Mammary epithelial cell (primary cell): Measurements from ENCODE around the gene PLOD3.

Experiments
- EZH2 ChIP-seq: IDR thresholded peaks from 2 replicates; pipeline ENCODE4 v1.6.1; 2012; ENCODE audit warnings: low read length, inconsistent platforms, borderline replicate concordance
- TF ChIP-seq, protein P1 (sequence below), 2 donors: IDR thresholded peaks in 1 of 2; conservative IDR thresholded peaks in 1 of 2; 2 replicates each; pipeline ENCODE4 v1.5.1; 2011 to 2012; ENCODE audit warnings: inconsistent platforms in 2 of 2, low read length in 2 of 2, mild to moderate bottlenecking in 2 of 2, control low read depth in 1 of 2, low read depth in 1 of 2; ENCODE audit not compliant: insufficient read depth in 1 of 2; ENCODE audit errors: extremely low read depth in 1 of 2

- TF ChIP-seq, protein P1, sequence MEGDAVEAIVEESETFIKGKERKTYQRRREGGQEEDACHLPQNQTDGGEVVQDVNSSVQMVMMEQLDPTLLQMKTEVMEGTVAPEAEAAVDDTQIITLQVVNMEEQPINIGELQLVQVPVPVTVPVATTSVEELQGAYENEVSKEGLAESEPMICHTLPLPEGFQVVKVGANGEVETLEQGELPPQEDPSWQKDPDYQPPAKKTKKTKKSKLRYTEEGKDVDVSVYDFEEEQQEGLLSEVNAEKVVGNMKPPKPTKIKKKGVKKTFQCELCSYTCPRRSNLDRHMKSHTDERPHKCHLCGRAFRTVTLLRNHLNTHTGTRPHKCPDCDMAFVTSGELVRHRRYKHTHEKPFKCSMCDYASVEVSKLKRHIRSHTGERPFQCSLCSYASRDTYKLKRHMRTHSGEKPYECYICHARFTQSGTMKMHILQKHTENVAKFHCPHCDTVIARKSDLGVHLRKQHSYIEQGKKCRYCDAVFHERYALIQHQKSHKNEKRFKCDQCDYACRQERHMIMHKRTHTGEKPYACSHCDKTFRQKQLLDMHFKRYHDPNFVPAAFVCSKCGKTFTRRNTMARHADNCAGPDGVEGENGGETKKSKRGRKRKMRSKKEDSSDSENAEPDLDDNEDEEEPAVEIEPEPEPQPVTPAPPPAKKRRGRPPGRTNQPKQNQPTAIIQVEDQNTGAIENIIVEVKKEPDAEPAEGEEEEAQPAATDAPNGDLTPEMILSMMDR (conservative IDR thresholded peaks at IDR 0.05 in 1 of 2, IDR thresholded peaks at IDR 0.05 in 1 of 2; ENCODE audit: extremely low read depth in 1 of 2, insufficient read depth in 1 of 2, low read depth in 1 of 2, low read length in 2 of 2) = peak; percentile 13 to 41
- no peak for TF ChIP-seq EZH2
These were observed 17.7 kb upstream of the PLOD3 start for GRCh38 chr7:101235050-101235449.
